Peyer's patch (tissue), 4 donors: ENCODE results near the gene OCA2. TPM values are rescaled to one million over a fixed set of nuclear protein-coding genes. Genes with fewer than 3 reads are reported as not detected.

Experiments used
- DNase-seq, 3 donors: peaks; one replicate each; pipeline ENCODE4 v3.0.0-alpha.2; 2017 to 2019
- H3K27ac ChIP-seq, 4 donors: fragments of 200-600 bp; sonication (generic); one replicate each; pipeline ENCODE4 v1.5.1; 2016 to 2019
- H3K27me3 ChIP-seq, 2 donors: fragments of 200-600 bp; sonication (generic); one replicate each; pipeline ENCODE4 v1.5.1; 2019
- H3K36me3 ChIP-seq, 3 donors: fragments of 200-600 bp; sonication (generic); one replicate each; pipeline ENCODE4 v1.5.1; 2016 to 2019
- H3K4me1 ChIP-seq, 4 donors: fragments of 200-600 bp; sonication (generic); one replicate each; pipeline ENCODE4 v1.5.1; 2016 to 2019
- H3K4me3 ChIP-seq, 4 donors: fragments of 200-600 bp; sonication (generic); 1 replicate in 3 of 4; 2 replicates in 1 of 4; pipeline ENCODE4 v1.5.1; 2016 to 2019; ENCODE audit warnings: mild to moderate bottlenecking in 1 of 4
- H3K9me3 ChIP-seq, 4 donors: fragments of 200-600 bp; sonication (generic); one replicate each; pipeline ENCODE4 v1.5.1; 2016 to 2019; ENCODE audit warnings: mild to moderate bottlenecking in 1 of 4
- POLR2A ChIP-seq, 2 donors: fragments of 450-650 bp; IDR thresholded peaks; one replicate each; pipeline ENCODE4 v1.5.1; 2017; ENCODE audit warnings: antibody characterized with exemption in 2 of 2, mild to moderate bottlenecking in 2 of 2, moderate library complexity in 2 of 2
- total RNA-seq, 4 donors: library from RNA; depleted of rRNA; stranded (reverse); fragments of >200 nt; gene quantifications; one replicate each; pipeline ENCODE4 v1.1.0, GENCODE V29; 2016
- TF ChIP-seq, protein P1 (sequence below), 6 experiments: fragments of 450-650 bp in 4 of 6; fragments of 200-600 bp in 2 of 6; sonication (generic) in 1 of 6; IDR thresholded peaks; one replicate each; pipeline ENCODE4 v1.5.1; 2017 to 2019; ENCODE audit warnings: antibody characterized with exemption in 6 of 6, mild to moderate bottlenecking in 3 of 6, moderate library complexity in 1 of 6

The OCA2 gene
- total RNA-seq, 4 donors from 2014 or later = 1.4 to 3.0 TPM; not detected in 2

GRCh38 chr15:27868828-27869404 lies 230.2 kb downstream of the OCA2 start:
- Histone ChIP-seq H3K4me1 (no peaks in the 10 kb centered on the region), H3K4me3 (no peak overlapping the region), H3K36me3 (no peaks in the 10 kb centered on the region), H3K27ac (no peak overlapping the region), H3K27me3 (no peaks in the 10 kb centered on the region), H3K9me3 (no peaks in the 10 kb centered on the region)
- no peak for DNase-seq
- TF ChIP-seq, protein P1, sequence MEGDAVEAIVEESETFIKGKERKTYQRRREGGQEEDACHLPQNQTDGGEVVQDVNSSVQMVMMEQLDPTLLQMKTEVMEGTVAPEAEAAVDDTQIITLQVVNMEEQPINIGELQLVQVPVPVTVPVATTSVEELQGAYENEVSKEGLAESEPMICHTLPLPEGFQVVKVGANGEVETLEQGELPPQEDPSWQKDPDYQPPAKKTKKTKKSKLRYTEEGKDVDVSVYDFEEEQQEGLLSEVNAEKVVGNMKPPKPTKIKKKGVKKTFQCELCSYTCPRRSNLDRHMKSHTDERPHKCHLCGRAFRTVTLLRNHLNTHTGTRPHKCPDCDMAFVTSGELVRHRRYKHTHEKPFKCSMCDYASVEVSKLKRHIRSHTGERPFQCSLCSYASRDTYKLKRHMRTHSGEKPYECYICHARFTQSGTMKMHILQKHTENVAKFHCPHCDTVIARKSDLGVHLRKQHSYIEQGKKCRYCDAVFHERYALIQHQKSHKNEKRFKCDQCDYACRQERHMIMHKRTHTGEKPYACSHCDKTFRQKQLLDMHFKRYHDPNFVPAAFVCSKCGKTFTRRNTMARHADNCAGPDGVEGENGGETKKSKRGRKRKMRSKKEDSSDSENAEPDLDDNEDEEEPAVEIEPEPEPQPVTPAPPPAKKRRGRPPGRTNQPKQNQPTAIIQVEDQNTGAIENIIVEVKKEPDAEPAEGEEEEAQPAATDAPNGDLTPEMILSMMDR (IDR thresholded peaks at IDR 0.05) = no peak
- no peak for TF ChIP-seq POLR2A (IDR thresholded peaks at IDR 0.05)

DNA sequence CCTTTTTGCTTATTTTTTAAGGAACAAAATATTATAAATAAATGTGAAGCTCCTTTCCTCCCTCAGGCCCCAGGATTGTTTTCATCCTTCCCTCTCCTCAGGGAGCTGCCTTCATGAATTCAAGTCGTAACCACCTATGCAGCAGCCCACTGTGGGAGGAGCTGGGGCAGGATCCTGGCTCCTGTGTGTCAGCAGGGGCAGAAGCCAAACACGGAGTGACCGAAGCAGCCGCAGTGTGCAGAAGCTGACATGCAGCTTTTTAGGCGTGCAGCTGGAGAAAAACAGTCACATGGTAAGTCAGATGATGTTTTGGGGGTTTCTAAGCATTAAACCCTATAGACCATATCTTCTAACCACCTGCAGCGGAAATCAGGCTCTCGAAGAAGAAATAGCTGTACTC lies 231.3 kb downstream of the OCA2 start:
- DNase-seq = no peak
- TF ChIP-seq POLR2A (IDR thresholded peaks at IDR 0.05) = no peak
- TF ChIP-seq, protein P1 (IDR thresholded peaks at IDR 0.05) = no peak
- Histone ChIP-seq H3K36me3 (no peaks in the 10 kb centered on the region), H3K27me3 (no peaks in the 10 kb centered on the region), H3K9me3 (no peaks in the 10 kb centered on the region), H3K4me3 (no peak overlapping the region), H3K4me1 (no peaks in the 10 kb centered on the region), H3K27ac (no peak overlapping the region)

DNA sequence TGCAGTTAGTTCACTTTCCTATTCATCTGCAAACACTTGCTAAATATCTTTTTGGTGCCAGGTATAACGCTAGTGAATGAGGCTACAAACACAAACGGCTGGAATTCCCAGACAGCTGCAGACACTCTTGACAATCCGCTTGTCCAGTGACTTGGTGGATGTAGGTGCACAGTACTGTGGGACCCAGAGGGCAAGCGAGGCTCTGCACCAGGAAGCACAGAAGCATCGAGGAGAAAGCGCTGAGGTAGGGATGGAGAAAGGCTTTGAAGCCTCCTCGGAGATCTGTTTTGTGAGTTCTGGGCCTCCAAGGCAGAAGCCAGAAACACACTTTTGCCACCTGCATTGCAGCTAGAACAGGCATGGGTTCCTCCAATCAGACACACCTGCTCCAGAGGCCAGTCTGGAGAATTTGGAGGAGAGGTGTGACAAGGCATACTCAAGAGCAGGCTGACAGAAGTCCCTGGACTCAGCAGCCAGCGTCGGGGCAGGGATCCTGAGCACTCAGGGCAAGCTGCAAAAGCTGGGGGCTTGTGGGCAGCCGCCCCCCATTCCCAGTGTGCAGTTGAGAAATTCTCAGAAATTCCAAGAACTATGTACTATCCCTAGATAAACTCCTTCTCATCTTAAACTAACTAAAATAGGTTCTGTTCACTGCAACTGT lies 232.5 kb downstream of the OCA2 start:
- TF ChIP-seq, protein P1 (IDR thresholded peaks at IDR 0.05) = no peak
- TF ChIP-seq POLR2A (IDR thresholded peaks at IDR 0.05) = no peak
- H3K9me3 ChIP-seq = no peaks in the 10 kb centered on the region
- no peaks in the 10 kb centered on the region for H3K4me1 ChIP-seq
- H3K27me3 ChIP-seq = no peaks in the 10 kb centered on the region
- H3K36me3 ChIP-seq = no peaks in the 10 kb centered on the region
- H3K27ac ChIP-seq = no peak overlapping the region
- no peak overlapping the region for H3K4me3 ChIP-seq
- DNase-seq = no peak

GRCh38 chr15:27865926-27866325 lies 233.2 kb downstream of the OCA2 start:
- Histone ChIP-seq H3K9me3 (no peaks in the 10 kb centered on the region), H3K4me3 (no peak overlapping the region), H3K4me1 (no peaks in the 10 kb centered on the region), H3K27me3 (no peaks in the 10 kb centered on the region), H3K36me3 (no peaks in the 10 kb centered on the region), H3K27ac (no peak overlapping the region)
- TF ChIP-seq, protein P1 (IDR thresholded peaks at IDR 0.05) = no peak
- no peak for TF ChIP-seq POLR2A (IDR thresholded peaks at IDR 0.05)
- DNase-seq = no peak

DNA sequence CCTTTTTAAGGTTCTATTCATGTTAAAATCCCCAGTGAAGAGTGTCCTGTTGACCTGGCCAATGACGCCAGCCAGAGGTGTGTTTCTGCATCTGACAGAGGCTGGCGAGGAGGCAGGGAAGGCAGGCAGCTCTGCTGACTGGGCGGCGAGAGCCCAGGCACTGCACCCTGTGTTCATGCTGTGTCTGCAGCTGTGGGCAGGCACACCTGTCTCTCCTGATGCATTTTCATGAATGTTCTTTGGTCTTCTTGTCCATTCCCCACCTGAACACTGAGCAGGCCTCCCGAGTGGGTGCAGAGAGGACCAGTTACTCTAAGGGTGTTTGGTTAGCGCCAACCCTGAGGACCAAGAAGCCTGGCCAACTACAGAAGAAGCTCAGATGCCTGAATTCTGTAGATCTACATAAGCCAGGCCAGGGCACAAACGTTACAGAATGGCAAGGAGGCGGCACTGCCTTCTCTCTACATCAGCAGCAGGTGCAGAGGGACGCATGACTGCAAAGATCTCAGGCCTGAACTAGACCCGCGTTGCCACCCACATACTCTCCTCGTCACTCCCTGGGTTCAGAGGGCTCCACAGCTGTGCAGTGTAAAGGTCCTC lies 233.7 kb downstream of the OCA2 start:
- no peak overlapping the region for H3K4me3 ChIP-seq
- H3K27ac ChIP-seq = no peak overlapping the region
- H3K4me1 ChIP-seq = no peaks in the 10 kb centered on the region
- no peaks in the 10 kb centered on the region for H3K36me3 ChIP-seq
- no peak for DNase-seq
- TF ChIP-seq, protein P1 (IDR thresholded peaks at IDR 0.05) = no peak
- no peak for TF ChIP-seq POLR2A (IDR thresholded peaks at IDR 0.05)
- H3K27me3 ChIP-seq = no peaks in the 10 kb centered on the region
- H3K9me3 ChIP-seq = no peaks in the 10 kb centered on the region
